Spinal cord (tissue), 10 donors: ENCODE measurements around the gene FYN. TPM values are rescaled to one million over a fixed set of nuclear protein-coding genes. Genes with fewer than 3 reads are reported as not detected.

ENCODE experiments used
- DNase-seq, 6 donors: peaks; one replicate each; pipeline versions ENCODE4 v3.0.0 to v3.0.0-alpha.2; 2013 to 2015; ENCODE audit warnings: low spot score in 6 of 6, low read depth in 4 of 6
- H3K27ac ChIP-seq: one replicate; pipeline ENCODE4 v1.5.1; 2013; ENCODE audit warnings: low read depth, low read length, control low read depth
- H3K27me3 ChIP-seq: one replicate; pipeline ENCODE4 v1.6.1; 2013; ENCODE audit warnings: low read length; ENCODE audit not compliant: control insufficient read depth, insufficient read depth
- H3K36me3 ChIP-seq: one replicate; pipeline ENCODE4 v1.6.1; 2013; ENCODE audit warnings: low read length; ENCODE audit not compliant: control insufficient read depth, insufficient read depth
- H3K4me1 ChIP-seq: one replicate; pipeline ENCODE4 v1.6.1; 2013; ENCODE audit warnings: low read length; ENCODE audit not compliant: control insufficient read depth, insufficient read depth
- H3K4me3 ChIP-seq: one replicate; pipeline ENCODE4 v1.5.1; 2013; ENCODE audit warnings: low read depth, low read length, control low read depth
- H3K9me3 ChIP-seq: one replicate; pipeline ENCODE4 v1.6.1; 2013; ENCODE audit warnings: low read length; ENCODE audit not compliant: control insufficient read depth, insufficient read depth
- WGBS: methylation state at CpG from one replicate; pipeline ENCODE4 v1.1.5; 2013; ENCODE audit warnings: missing lambda C conversion rate; ENCODE audit not compliant: insufficient coverage; 5-methylcytosine and 5-hydroxymethylcytosine counted together
- polyA plus RNA-seq, 2 donors: library from polyadenylated mRNA; unstranded; fragments of 120-200 nt; gene quantifications; one replicate each; pipeline ENCODE4 v1.2.1, GENCODE V29; 2013; ENCODE audit not compliant: insufficient read length in 2 of 2
- total RNA-seq, 2 donors: library from RNA; depleted of rRNA in 1 of 2; stranded (reverse); fragments of 120-200 nt in 1 of 2; fragments of >200 nt in 1 of 2; gene quantifications; one replicate each; pipeline versions ENCODE4 v1.2.3 to v1.2.4, GENCODE V29; 2013 to 2014
- donor health status: healthy.

The FYN gene
- total and polyA plus RNA-seq, 4 donors = 273 to 730 (median 476) TPM

DNA sequence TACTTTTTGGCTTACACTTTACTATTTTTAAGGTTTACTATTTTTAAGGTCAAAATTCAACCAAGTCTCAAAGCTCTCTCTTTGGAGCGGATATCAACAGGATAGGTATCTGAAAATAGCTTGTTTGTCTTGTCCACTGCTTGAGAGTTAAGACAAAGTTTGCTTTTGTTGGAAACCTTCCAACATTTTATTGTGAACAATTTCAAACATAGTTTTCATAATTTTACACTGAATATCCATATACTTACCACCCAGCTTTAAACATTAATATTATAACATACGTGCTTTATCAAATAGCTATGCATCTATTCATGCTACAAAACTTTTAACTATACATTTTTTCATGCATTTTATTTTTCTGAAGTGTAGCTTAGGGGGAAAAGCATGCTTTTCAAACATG, 109.9 kb downstream of the FYN start:
- no CpG with 5 or more reads among the region's 2 CpGs for WGBS
- peaks cover 45% of the 10 kb centered on the region for H3K4me1 ChIP-seq

DNA sequence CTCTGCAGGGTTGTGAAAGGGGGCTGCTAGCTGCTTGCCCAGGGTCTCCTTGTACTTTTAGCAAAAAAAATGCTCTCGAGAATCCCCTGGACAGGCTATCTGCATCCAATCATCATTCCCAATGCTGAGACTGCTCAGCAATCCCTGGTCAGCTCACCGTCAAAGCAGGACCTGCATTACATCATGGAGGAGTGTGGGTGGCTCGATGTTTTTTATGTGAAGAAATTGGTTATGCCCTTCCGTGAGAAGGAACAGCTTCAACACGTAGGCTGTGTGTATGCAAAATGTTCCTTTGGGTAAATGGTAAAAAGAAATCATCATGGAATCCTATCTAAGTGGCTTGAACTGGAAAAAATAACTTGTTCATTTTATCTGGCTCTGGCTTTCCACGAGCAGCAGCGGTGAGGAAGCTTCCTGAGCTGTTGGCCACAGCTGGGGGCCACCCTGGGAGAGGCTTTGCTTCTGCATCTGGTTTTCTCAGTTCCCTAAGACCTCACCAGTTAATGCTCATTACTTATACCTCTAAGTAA, 111.4 kb downstream of the FYN start:
- no peak overlapping the region for H3K4me3 ChIP-seq
- 50% methylated on average over 6 of the region's 7 CpGs for WGBS
- H3K36me3 ChIP-seq = peaks cover 6% of the 10 kb centered on the region
- DNase-seq = no peak
- no peaks in the 10 kb centered on the region for H3K9me3 ChIP-seq
- H3K27ac ChIP-seq = peak overlapping the region; percentile 52
- peaks cover 42% of the 10 kb centered on the region for H3K4me1 ChIP-seq
- H3K27me3 ChIP-seq = no peaks in the 10 kb centered on the region

More for the DNA sequence above, 109.9 kb downstream of the FYN start:
- Histone ChIP-seq H3K27me3 (no peaks in the 10 kb centered on the region), H3K4me3 (no peak overlapping the region), H3K36me3 (peaks cover 6% of the 10 kb centered on the region), H3K9me3 (no peaks in the 10 kb centered on the region), H3K27ac (no peak overlapping the region)
- no peak for DNase-seq

DNA sequence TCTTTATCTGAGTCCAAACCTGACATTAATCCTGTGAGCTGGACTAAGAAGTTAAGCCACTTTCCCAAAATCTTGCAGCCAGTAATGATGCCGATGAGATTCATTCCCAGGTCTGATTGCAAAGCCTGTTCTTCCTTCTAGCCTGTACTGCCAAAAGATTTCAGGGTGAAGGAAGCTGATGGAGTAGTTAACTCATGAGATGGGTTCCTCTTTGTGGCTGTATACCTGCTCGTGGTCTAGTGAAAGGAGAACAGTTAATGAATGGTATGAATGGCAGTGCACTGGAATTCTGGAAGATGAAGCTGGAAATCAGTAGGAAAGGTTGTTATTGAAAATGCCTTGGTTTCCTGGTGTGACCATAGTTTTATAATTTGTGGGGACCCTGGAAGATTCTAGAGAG, 112.0 kb downstream of the FYN start:
- Histone ChIP-seq H3K4me1 (peaks cover 42% of the 10 kb centered on the region), H3K27me3 (no peaks in the 10 kb centered on the region), H3K27ac (no peak overlapping the region)

DNA sequence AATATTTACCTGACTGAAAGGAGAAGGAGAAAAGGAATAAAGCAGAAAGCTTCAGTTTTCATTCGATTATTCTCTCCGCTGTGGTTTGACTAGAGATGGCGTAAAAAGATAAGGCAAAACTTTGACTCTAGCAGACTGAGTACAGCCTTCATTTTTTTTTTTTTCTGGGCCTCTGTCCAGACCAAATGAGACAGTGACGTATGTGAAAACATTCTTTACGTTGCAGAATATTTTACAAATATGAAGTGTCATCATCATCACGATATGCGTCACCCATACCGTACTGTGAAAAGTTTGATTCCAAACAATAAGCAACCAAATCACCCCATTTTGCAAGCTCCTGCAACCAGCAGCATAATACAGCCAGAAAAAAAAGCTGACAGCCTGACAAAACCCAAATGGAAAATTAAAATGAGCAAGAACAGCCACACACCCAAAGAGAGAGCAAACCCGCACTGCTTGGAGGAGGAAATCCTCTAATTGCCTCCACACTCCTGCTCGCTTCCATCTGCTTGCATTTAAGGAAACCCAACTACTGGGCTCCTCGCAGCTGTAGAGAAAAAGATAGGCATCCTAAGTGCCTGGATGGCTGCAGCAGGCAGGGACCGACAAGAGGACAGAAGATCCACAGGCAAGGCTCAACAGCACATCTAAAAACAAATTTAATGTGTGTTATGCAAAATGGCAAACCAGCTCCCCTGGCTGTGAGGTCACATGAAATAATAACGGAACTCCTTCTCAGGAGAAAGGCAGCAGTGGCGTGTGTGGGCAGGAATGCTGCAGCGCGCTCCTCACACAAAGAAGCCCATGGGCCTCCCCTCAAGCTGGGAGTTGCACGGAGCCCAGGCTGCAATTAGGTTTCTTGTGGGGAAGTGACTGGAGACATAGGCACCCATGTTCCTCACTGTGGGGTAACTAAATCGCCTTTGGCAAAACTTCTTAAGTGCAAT, 113.1 kb downstream of the FYN start:
- DNase-seq = peak in 2 of 6 donors; percentile 81 to 85
- Histone ChIP-seq H3K4me3 (no peak overlapping the region), H3K9me3 (no peaks in the 10 kb centered on the region), H3K36me3 (peaks cover 6% of the 10 kb centered on the region), H3K4me1 (peaks cover 39% of the 10 kb centered on the region), H3K27me3 (no peaks in the 10 kb centered on the region), H3K27ac (peak overlapping the region; percentile 63)
- WGBS = 80% methylated on average over 13 of the region's 18 CpGs

More for the DNA sequence above, 112.0 kb downstream of the FYN start:
- 73% methylated on average over 2 of the region's 2 CpGs for WGBS
- no peak for DNase-seq
- H3K4me3 ChIP-seq = no peak overlapping the region
- no peaks in the 10 kb centered on the region for H3K9me3 ChIP-seq
- peaks cover 6% of the 10 kb centered on the region for H3K36me3 ChIP-seq

DNA sequence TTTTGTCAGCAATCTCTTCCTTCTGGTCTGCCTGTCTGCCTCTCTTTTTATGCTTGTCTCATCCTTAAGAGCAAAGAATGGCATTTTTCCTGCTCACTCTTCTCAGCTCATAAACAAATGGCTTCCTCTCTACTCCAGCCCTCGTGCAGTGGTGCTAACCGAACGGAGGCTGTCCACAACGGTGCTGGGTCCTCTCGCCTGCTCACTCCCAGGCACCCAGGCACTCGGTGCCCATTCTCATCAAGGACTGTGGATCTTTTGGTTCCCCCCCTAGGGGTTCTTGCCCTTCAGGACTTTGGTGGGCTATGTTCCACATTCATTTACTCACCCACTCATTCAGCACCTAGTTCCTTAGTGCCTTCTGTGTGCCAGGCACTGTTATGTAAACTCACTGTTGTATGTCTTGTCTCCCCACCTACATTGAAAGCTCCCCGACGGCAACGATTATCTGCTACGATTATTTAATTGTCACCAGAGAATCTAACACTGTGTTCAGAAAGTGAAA, 113.9 kb downstream of the FYN start:
- no peak for DNase-seq
- 65% methylated on average over 6 of the region's 10 CpGs for WGBS
- Histone ChIP-seq H3K4me1 (peaks cover 33% of the 10 kb centered on the region), H3K9me3 (no peaks in the 10 kb centered on the region), H3K27me3 (no peaks in the 10 kb centered on the region), H3K27ac (peak overlapping the region; percentile 59), H3K36me3 (peaks cover 6% of the 10 kb centered on the region), H3K4me3 (no peak overlapping the region)

DNA sequence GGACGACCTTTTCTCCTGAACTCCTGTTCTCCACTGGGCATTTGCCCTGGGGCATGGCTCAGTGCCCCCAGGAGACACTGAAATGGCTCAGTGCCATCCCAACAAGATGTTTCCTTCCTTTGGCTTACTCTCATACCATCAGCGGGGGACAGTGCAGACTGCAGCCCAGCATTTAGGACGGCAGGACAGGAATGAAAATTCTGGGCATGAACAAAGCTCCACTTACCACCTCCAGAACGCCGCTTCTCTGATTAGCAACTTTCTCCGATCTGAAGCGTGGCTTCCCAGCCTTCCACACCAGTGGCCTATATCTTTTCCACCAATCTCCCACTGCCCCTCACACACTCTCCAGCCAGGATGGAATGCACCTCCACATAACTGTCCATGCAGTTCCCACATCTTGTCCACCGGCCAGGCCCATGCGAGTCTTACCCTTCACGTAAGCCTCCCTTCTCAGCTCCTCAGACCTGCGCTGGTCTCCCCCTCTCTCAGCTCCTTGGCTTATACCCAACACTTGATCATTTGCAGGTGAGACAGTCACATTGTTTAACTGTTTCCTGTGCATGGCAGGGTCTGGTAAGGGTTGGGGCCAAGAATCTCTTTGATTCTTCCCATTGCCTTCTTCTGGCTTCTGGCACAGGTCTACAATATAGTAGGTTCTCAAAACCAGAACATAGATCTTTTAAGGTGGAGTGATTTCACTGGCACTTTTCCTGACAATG, 114.5 kb downstream of the FYN start:
- Histone ChIP-seq H3K27me3 (no peaks in the 10 kb centered on the region), H3K36me3 (peaks cover 6% of the 10 kb centered on the region), H3K9me3 (no peaks in the 10 kb centered on the region), H3K27ac (peak overlapping the region; percentile 42), H3K4me3 (no peak overlapping the region), H3K4me1 (peaks cover 30% of the 10 kb centered on the region)
- DNase-seq = no peak
- WGBS = 64% methylated on average over 10 of the region's 11 CpGs

DNA sequence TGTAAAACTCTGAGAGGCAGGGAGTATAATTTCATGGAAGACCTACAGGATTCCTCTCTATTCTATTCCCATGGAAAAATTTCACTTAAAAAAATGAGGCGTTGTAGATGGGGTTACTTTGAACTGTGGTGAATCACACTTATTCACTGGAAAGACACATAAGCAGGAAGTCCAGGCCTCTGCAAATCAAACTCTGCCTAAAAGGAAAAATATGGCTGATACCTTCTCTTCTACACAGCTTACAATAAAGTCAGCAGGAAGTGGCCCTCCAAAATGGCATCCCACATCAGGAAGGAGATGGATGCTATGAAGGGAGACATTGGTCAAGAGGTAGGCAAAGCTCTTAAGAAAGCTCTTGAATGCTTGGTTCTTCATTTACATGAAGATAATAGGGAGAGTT, 115.9 kb downstream of the FYN start:
- no peak overlapping the region for H3K27ac ChIP-seq
- no peaks in the 10 kb centered on the region for H3K27me3 ChIP-seq
- H3K4me3 ChIP-seq = no peak overlapping the region
- peaks cover 6% of the 10 kb centered on the region for H3K36me3 ChIP-seq
- no peaks in the 10 kb centered on the region for H3K9me3 ChIP-seq
- WGBS = no CpG with 5 or more reads among the region's 1 CpG
- peaks cover 30% of the 10 kb centered on the region for H3K4me1 ChIP-seq
- DNase-seq = no peak

DNA sequence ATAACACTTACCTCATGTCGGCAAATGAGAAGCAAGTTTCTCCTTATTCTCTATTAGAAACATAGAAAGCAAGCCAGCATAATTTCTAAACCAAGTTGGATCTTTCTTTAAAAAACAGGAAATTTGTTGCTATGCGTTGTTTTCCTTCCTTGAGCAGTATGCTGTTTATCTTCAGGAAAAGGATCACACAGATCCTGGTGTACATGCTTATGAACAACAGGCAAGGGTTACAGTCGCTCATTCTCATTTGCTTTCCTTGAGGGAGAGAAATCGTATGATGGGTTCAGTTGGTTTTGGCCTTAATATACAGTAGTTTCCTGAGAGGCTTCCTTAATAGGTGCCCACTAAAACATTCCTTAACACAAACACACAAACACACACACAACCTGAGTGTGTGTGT, 118.8 kb downstream of the FYN start:
- Histone ChIP-seq H3K27ac (peak overlapping the region; percentile 29), H3K4me1 (peaks cover 15% of the 10 kb centered on the region), H3K9me3 (no peaks in the 10 kb centered on the region), H3K36me3 (peaks cover 2% of the 10 kb centered on the region), H3K27me3 (no peaks in the 10 kb centered on the region), H3K4me3 (no peak overlapping the region)
- no peak for DNase-seq
- 86% methylated on average over 2 of the region's 4 CpGs for WGBS

DNA sequence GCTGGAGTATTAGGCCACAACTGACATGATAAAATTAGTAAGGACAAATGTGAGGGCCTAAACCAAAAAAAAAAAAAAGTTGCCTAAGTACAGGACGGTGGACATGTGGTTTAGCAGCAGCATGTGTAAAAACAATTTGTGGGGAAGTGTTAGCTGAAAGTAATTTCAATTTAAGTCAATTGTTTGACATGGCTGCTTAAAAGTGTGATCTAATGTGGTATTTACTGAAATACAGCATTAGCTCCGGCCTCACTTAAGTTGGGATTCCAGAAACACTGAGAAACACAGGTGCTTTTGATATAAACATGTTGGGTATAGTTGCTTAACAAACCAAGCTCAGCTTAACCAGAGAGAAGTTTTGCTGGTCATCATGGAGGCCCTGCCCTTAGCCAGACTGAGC, 119.7 kb downstream of the FYN start:
- no peak for DNase-seq
- Histone ChIP-seq H3K4me1 (peaks cover 7% of the 10 kb centered on the region), H3K27ac (no peak overlapping the region), H3K9me3 (no peaks in the 10 kb centered on the region), H3K27me3 (no peaks in the 10 kb centered on the region), H3K4me3 (no peak overlapping the region), H3K36me3 (no peaks in the 10 kb centered on the region)
- 91% methylated on average over 2 of the region's 2 CpGs for WGBS
